Hepatocyte (in vitro differentiated cells): Measurements from ENCODE around the gene BAHCC1. TPM values are rescaled to one million over a fixed set of nuclear protein-coding genes. Genes with fewer than 3 reads are reported as not detected.

Experiments used
- DNase-seq: peaks from one replicate; pipeline ENCODE4 v3.0.0-alpha.2; 2016; ENCODE audit warnings: low spot score
- H2AFZ ChIP-seq: fragments of 200-600 bp; sonication (generic); 2 replicates; pipeline ENCODE4 v1.6.0; 2016; ENCODE audit warnings: antibody characterized with exemption, mild to moderate bottlenecking
- H3K27ac ChIP-seq: fragments of 200-600 bp; sonication (generic); 2 replicates; pipeline ENCODE4 v1.5.1; 2016; ENCODE audit warnings: mild to moderate bottlenecking
- H3K27me3 ChIP-seq: fragments of 200-600 bp; sonication (generic); 2 replicates; pipeline ENCODE4 v1.6.1; 2016
- H3K36me3 ChIP-seq: fragments of 200-600 bp; sonication (generic); replicated peaks from 2 replicates; pipeline ENCODE4 v1.5.1; 2016; ENCODE audit warnings: low read depth; ENCODE audit not compliant: insufficient read depth
- H3K4me1 ChIP-seq: fragments of 200-600 bp; sonication (generic); 2 replicates; pipeline ENCODE4 v1.5.1; 2016; ENCODE audit warnings: mild to moderate bottlenecking, moderate library complexity; ENCODE audit not compliant: insufficient read depth
- H3K4me2 ChIP-seq: fragments of 200-600 bp; sonication (generic); 2 replicates; pipeline ENCODE4 v1.6.0; 2016
- H3K4me3 ChIP-seq: fragments of 200-600 bp; sonication (generic); 2 replicates; pipeline ENCODE4 v1.5.1; 2016; ENCODE audit warnings: mild to moderate bottlenecking
- H3K79me2 ChIP-seq: fragments of 200-600 bp; sonication (generic); 2 replicates; pipeline ENCODE4 v1.6.0; 2017; ENCODE audit warnings: mild to moderate bottlenecking
- H3K9me2 ChIP-seq: fragments of 200-600 bp; sonication (generic); replicated peaks from 2 replicates; pipeline ENCODE4 v1.6.0; 2017; ENCODE audit warnings: mild to moderate bottlenecking; ENCODE audit not compliant: insufficient read depth
- H3K9me3 ChIP-seq: fragments of 200-600 bp; sonication (generic); 2 replicates; pipeline ENCODE4 v1.5.1; 2016; ENCODE audit warnings: low read depth, mild to moderate bottlenecking
- H4K20me1 ChIP-seq: fragments of 200-600 bp; sonication (generic); 2 replicates; pipeline ENCODE4 v1.6.0; 2016; ENCODE audit warnings: mild to moderate bottlenecking; ENCODE audit not compliant: insufficient read depth, poor library complexity, severe bottlenecking
- CTCF ChIP-seq: fragments of 200-600 bp; sonication (generic); IDR thresholded peaks from 2 replicates; pipeline ENCODE4 v1.5.1; 2016; ENCODE audit warnings: antibody characterized with exemption, mild to moderate bottlenecking; ENCODE audit not compliant: poor library complexity
- EZH2 ChIP-seq: fragments of 200-600 bp; sonication (generic); IDR thresholded peaks from 2 replicates; pipeline ENCODE4 v1.6.1; 2016; ENCODE audit warnings: antibody characterized with exemption, mild to moderate bottlenecking, borderline replicate concordance
- EZH2phosphoT487 ChIP-seq: fragments of 200-600 bp; sonication (generic); IDR thresholded peaks from one replicate; pipeline ENCODE4 v1.6.1; 2018; ENCODE audit warnings: antibody characterized with exemption, mild to moderate bottlenecking, low read depth, moderate library complexity; ENCODE audit not compliant: unreplicated experiment, severe bottlenecking
- WGBS: methylation state at CpG from one replicate; pipeline ENCODE4 v1.1.6; 2016; ENCODE audit warnings: low lambda C conversion rate; ENCODE audit errors: missing lambda C conversion rate; 5-methylcytosine and 5-hydroxymethylcytosine counted together
- polyA plus RNA-seq: library from polyadenylated mRNA; unstranded; fragments of >200 nt; fragmentation: Nextera tagmentation; extraction: Ambion mirVana; gene quantifications from 2 replicates; pipeline ENCODE4 v1.2.1, GENCODE V29; 2016
- total RNA-seq: library from RNA; depleted of rRNA; stranded (reverse); fragments of >200 nt; gene quantifications from 2 replicates; pipeline ENCODE4 v1.2.3, GENCODE V29; 2014

Gene BAHCC1
- total and polyA plus RNA-seq, 2 experiments from 2014 or later: 6.4 to 6.6 TPM

- H3K9me2 ChIP-seq: no peaks in the 10 kb centered on the region
- H3K4me2 ChIP-seq: no peak overlapping the region
- H3K27me3 ChIP-seq: no peaks in the 10 kb centered on the region
- H3K27ac ChIP-seq: no peak overlapping the region
- no peaks in the 10 kb centered on the region for H3K9me3 ChIP-seq
- no peaks in the 10 kb centered on the region for H3K36me3 ChIP-seq
- 74% methylated on average over 40 of the region's 41 CpGs for WGBS
- no peak for DNase-seq
- no peaks in the 10 kb centered on the region for H4K20me1 ChIP-seq
- peaks cover 19% of the 10 kb centered on the region for H3K4me1 ChIP-seq
- no peak overlapping the region for H2AFZ ChIP-seq
- TF ChIP-seq EZH2phosphoT487 (no peak), EZH2 (no peak), CTCF (no peak)
- H3K4me3 ChIP-seq: no peak overlapping the region
- H3K79me2 ChIP-seq: peaks cover 23% of the 10 kb centered on the region
Measured at GRCh38 chr17:81427173-81428120, 32.2 kb downstream of the BAHCC1 start.

GRCh38 chr17:81428121-81428515 is 32.9 kb downstream of the BAHCC1 start:
- no peaks in the 10 kb centered on the region for H3K27me3 ChIP-seq
- 83% methylated on average over 11 of the region's 12 CpGs for WGBS
- H3K4me1 ChIP-seq: peaks cover 12% of the 10 kb centered on the region
- H3K36me3 ChIP-seq: no peaks in the 10 kb centered on the region
- TF ChIP-seq CTCF (no peak), EZH2phosphoT487 (no peak), EZH2 (no peak)
- H3K4me3 ChIP-seq: no peak overlapping the region
- H3K9me3 ChIP-seq: no peaks in the 10 kb centered on the region
- no peak overlapping the region for H3K4me2 ChIP-seq
- H2AFZ ChIP-seq: no peak overlapping the region
- H4K20me1 ChIP-seq: no peaks in the 10 kb centered on the region
- no peak for DNase-seq
- peaks cover 18% of the 10 kb centered on the region for H3K79me2 ChIP-seq
- no peaks in the 10 kb centered on the region for H3K9me2 ChIP-seq
- no peak overlapping the region for H3K27ac ChIP-seq

- Histone ChIP-seq H3K27me3 (no peaks in the 10 kb centered on the region), H3K4me1 (peaks cover 9% of the 10 kb centered on the region), H3K36me3 (no peaks in the 10 kb centered on the region), H3K79me2 (peaks cover 16% of the 10 kb centered on the region), H3K9me3 (no peaks in the 10 kb centered on the region), H3K9me2 (no peaks in the 10 kb centered on the region), H3K4me2 (no peak overlapping the region), H3K27ac (no peak overlapping the region), H2AFZ (no peak overlapping the region), H3K4me3 (no peak overlapping the region), H4K20me1 (no peaks in the 10 kb centered on the region)
- no peak for DNase-seq
- WGBS: 96% methylated on average over 8 of the region's 11 CpGs
- TF ChIP-seq EZH2phosphoT487: no peak
- no peak for TF ChIP-seq CTCF
- TF ChIP-seq EZH2: no peak
Measured at GRCh38 chr17:81428516-81428915, 33.3 kb downstream of the BAHCC1 start.
